Mesenchymal stem cell (in vitro differentiated cells and primary cell): ENCODE results near the gene TSC22D2.
A peak's percentile ranks its signal among the peaks of the same experiment; 100 is the strongest.

Experiments
- DNase-seq: peaks from one replicate; pipeline ENCODE4 v3.0.0-alpha.2; 2013
- H2AFZ ChIP-seq: one replicate; pipeline ENCODE4 v1.6.1; 2013; ENCODE audit warnings: low read depth, mild to moderate bottlenecking, control low read depth, inconsistent platforms, low read length, moderate library complexity
- H2AK5ac ChIP-seq: 2 replicates; pipeline ENCODE4 v1.6.1; 2013; ENCODE audit warnings: low read length, moderate library complexity, mild to moderate bottlenecking, inconsistent platforms; ENCODE audit not compliant: severe bottlenecking
- H2BK120ac ChIP-seq: one replicate; pipeline ENCODE4 v1.6.1; 2013; ENCODE audit warnings: low read depth, mild to moderate bottlenecking, inconsistent platforms, low read length, moderate library complexity
- H2BK12ac ChIP-seq, 2 experiments: one replicate each; pipeline ENCODE4 v1.6.1; 2013; ENCODE audit warnings: inconsistent platforms in 2 of 2, low read length in 2 of 2, mild to moderate bottlenecking in 2 of 2, moderate library complexity in 2 of 2, control low read depth in 1 of 2
- H2BK15ac ChIP-seq: one replicate; pipeline ENCODE4 v1.6.1; 2013; ENCODE audit warnings: mild to moderate bottlenecking, low read depth, inconsistent platforms; ENCODE audit not compliant: poor library complexity, severe bottlenecking
- H2BK5ac ChIP-seq: 2 replicates; pipeline ENCODE4 v1.6.1; 2013; ENCODE audit warnings: low read depth, mild to moderate bottlenecking, low read length, control low read depth, inconsistent platforms; ENCODE audit not compliant: poor library complexity, severe bottlenecking
- H3K14ac ChIP-seq, 2 experiments: one replicate each; pipeline ENCODE4 v1.6.1; 2013; ENCODE audit warnings: inconsistent platforms in 2 of 2, low read length in 2 of 2, control low read depth in 1 of 2, mild to moderate bottlenecking in 1 of 2, moderate library complexity in 1 of 2
- H3K18ac ChIP-seq, 2 experiments: one replicate each; pipeline ENCODE4 v1.6.1; 2013; ENCODE audit warnings: inconsistent platforms in 2 of 2, low read length in 2 of 2, control low read depth in 1 of 2, low read depth in 1 of 2, mild to moderate bottlenecking in 1 of 2
- H3K23ac ChIP-seq, 2 experiments: one replicate each; pipeline ENCODE4 v1.6.1; 2013; ENCODE audit warnings: inconsistent platforms in 2 of 2, low read length in 2 of 2, mild to moderate bottlenecking in 2 of 2, moderate library complexity in 2 of 2, control low read depth in 1 of 2
- H3K27ac ChIP-seq: 2 replicates; pipeline ENCODE4 v1.5.1; 2013; ENCODE audit warnings: mild to moderate bottlenecking, moderate library complexity, low read length, control low read depth, inconsistent platforms; ENCODE audit not compliant: poor library complexity, severe bottlenecking
- H3K27me3 ChIP-seq, 2 experiments: 2 replicates each; pipeline versions ENCODE4 v1.6.1 to v1.7.0; 2013; ENCODE audit warnings: low read length in 2 of 2, mild to moderate bottlenecking in 2 of 2, moderate library complexity in 2 of 2, control low read depth in 1 of 2, inconsistent platforms in 1 of 2; ENCODE audit not compliant: control insufficient read depth in 1 of 2, insufficient read depth in 1 of 2
- H3K36me3 ChIP-seq, 2 experiments: 2 replicates each; pipeline versions ENCODE4 v1.6.1 to v1.7.0; 2013; ENCODE audit warnings: low read length in 2 of 2, control low read depth in 1 of 2, inconsistent platforms in 1 of 2, low read depth in 1 of 2, mild to moderate bottlenecking in 1 of 2; ENCODE audit not compliant: insufficient read depth in 2 of 2, control insufficient read depth in 1 of 2
- H3K4ac ChIP-seq, 2 experiments: one replicate each; pipeline ENCODE4 v1.6.1; 2013; ENCODE audit warnings: inconsistent platforms in 2 of 2, low read length in 2 of 2, mild to moderate bottlenecking in 2 of 2, moderate library complexity in 2 of 2, control low read depth in 1 of 2, low read depth in 1 of 2
- H3K4me1 ChIP-seq: 2 replicates; pipeline ENCODE4 v1.6.1; 2013; ENCODE audit warnings: low read depth, low read length, control low read depth; ENCODE audit not compliant: control insufficient read depth, insufficient read depth
- H3K4me2 ChIP-seq: 2 replicates; pipeline ENCODE4 v1.6.1; 2013; ENCODE audit warnings: low read length, mild to moderate bottlenecking, inconsistent platforms; ENCODE audit not compliant: poor library complexity, severe bottlenecking
- H3K4me3 ChIP-seq, 2 experiments: 2 replicates each; pipeline versions ENCODE4 v1.5.1 to v1.7.0; 2013; ENCODE audit warnings: low read length in 2 of 2, mild to moderate bottlenecking in 2 of 2, control low read depth in 1 of 2, low read depth in 1 of 2; ENCODE audit not compliant: insufficient read depth in 1 of 2
- H3K79me1 ChIP-seq: replicated peaks from 2 replicates; pipeline ENCODE4 v1.6.1; 2013; ENCODE audit warnings: mild to moderate bottlenecking, control low read depth, low read length, inconsistent platforms; ENCODE audit not compliant: poor library complexity, severe bottlenecking
- H3K9ac ChIP-seq: 2 replicates; pipeline ENCODE4 v1.7.0; 2013; ENCODE audit warnings: mild to moderate bottlenecking, low read length, moderate library complexity
- H3K9me3 ChIP-seq: 2 replicates; pipeline ENCODE4 v1.7.0; 2013; ENCODE audit warnings: mild to moderate bottlenecking, low read length; ENCODE audit not compliant: control insufficient read depth
- H4K8ac ChIP-seq: one replicate; pipeline ENCODE4 v1.6.1; 2013; ENCODE audit warnings: inconsistent platforms, mild to moderate bottlenecking, low read length, moderate library complexity
- H4K91ac ChIP-seq: one replicate; pipeline ENCODE4 v1.6.1; 2013; ENCODE audit warnings: mild to moderate bottlenecking, low read length, inconsistent platforms
- WGBS: methylation state at CpG from one replicate; pipeline ENCODE4 v1.1.7; 2013; ENCODE audit warnings: mixed read lengths; 5-methylcytosine and 5-hydroxymethylcytosine counted together

TSC22D2 gene

GRCh38 chr3:150433347-150433746 lies 25.2 kb downstream of the TSC22D2 start:
- Histone ChIP-seq H2BK15ac (no peak overlapping the region), H3K23ac (no peak overlapping the region), H2BK12ac (no peak overlapping the region), H3K18ac (no peak overlapping the region), H3K4me1 (no peaks in the 10 kb centered on the region), H3K36me3 (peaks cover 0 to 18% of the 10 kb centered on the region in 2 experiments), H3K27ac (no peak overlapping the region), H3K4me2 (no peak overlapping the region), H4K8ac (no peak overlapping the region), H3K9me3 (no peaks in the 10 kb centered on the region), H3K79me1 (no peaks in the 10 kb centered on the region), H3K4me3 (no peak overlapping the region), H3K14ac (no peak overlapping the region), H2AK5ac (no peak overlapping the region), H3K27me3 (no peaks in the 10 kb centered on the region), H2BK120ac (no peak overlapping the region), H4K91ac (no peak overlapping the region), H3K4ac (no peak overlapping the region), H2BK5ac (no peak overlapping the region), H2AFZ (no peak overlapping the region), H3K9ac (no peak overlapping the region)
- no peak for DNase-seq
- WGBS: 100% methylated on average over 3 of the region's 5 CpGs

DNA sequence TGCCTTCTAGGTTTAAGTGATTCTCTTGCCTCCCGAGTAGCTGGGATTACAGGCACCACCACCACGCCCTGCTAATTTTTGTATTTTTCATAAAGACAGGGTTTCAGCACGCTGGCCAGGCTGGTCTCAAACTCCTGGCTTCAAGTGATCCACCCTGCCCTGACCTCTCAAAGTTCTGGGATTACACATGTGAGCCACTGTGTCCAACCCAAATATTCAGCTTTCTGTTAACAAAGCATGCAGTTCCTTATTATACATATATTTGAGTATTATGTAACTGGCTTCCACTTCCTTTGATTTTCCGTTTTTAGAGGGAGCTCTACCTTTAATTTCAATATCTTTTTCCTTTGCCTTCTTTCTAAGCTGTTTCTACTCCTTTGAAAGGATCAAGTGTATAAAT lies 26.1 kb downstream of the TSC22D2 start:
- Histone ChIP-seq H3K27ac (no peak overlapping the region), H3K4me1 (no peaks in the 10 kb centered on the region), H3K4me2 (no peak overlapping the region), H3K36me3 (peaks cover 0 to 14% of the 10 kb centered on the region in 2 experiments), H2BK15ac (no peak overlapping the region), H3K79me1 (no peaks in the 10 kb centered on the region), H4K8ac (no peak overlapping the region), H2BK120ac (no peak overlapping the region), H3K4me3 (no peak overlapping the region), H3K18ac (no peak overlapping the region), H3K9ac (no peak overlapping the region), H2BK5ac (no peak overlapping the region), H3K9me3 (no peaks in the 10 kb centered on the region), H3K4ac (no peak overlapping the region), H3K14ac (no peak overlapping the region), H3K23ac (no peak overlapping the region), H4K91ac (no peak overlapping the region), H2AFZ (no peak overlapping the region), H2BK12ac (no peak overlapping the region), H3K27me3 (no peaks in the 10 kb centered on the region), H2AK5ac (no peak overlapping the region)
- no peak for DNase-seq
- 96% methylated on average over 3 of the region's 4 CpGs for WGBS

DNA sequence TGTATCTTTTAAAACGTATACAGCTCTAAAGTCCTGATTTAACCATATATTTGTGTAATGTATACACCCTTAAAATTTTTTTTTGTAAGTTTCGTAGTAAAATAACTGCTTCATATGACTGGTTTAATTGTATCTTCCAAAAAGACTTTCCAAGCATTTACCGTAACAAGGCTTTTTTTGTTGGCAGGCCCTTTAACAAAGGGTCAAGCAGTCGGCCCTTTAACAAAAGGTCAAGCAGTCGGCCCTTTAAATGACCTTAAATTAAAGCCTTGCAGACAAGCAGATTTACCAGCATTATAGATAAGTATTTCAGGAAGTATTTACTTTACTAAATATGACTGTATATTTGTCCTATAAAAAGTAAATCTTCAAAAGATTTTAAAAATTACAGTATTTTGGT lies 28.1 kb downstream of the TSC22D2 start:
- 86% methylated on average over 1 of the region's 5 CpGs for WGBS
- Histone ChIP-seq H3K27ac (no peak overlapping the region), H2AK5ac (no peak overlapping the region)

GRCh38 chr3:150439657-150440056 lies 31.6 kb downstream of the TSC22D2 start:
- no peaks in the 10 kb centered on the region for H3K4me1 ChIP-seq
- H3K23ac ChIP-seq: no peak overlapping the region
- H2AFZ ChIP-seq: no peak overlapping the region
- H2BK120ac ChIP-seq: no peak overlapping the region
- peak; percentile 39 for DNase-seq
- no peak overlapping the region for H4K91ac ChIP-seq
- no peak overlapping the region for H4K8ac ChIP-seq
- H2BK15ac ChIP-seq: no peak overlapping the region
- H3K27me3 ChIP-seq: no peaks in the 10 kb centered on the region
- no peak overlapping the region for H3K9ac ChIP-seq
- H2BK12ac ChIP-seq: no peak overlapping the region
- no peak overlapping the region for H3K14ac ChIP-seq
- H2BK5ac ChIP-seq: no peak overlapping the region
- no peak overlapping the region for H3K27ac ChIP-seq
- no peaks in the 10 kb centered on the region for H3K9me3 ChIP-seq
- H3K4me3 ChIP-seq: no peak overlapping the region
- no peak overlapping the region for H2AK5ac ChIP-seq
- no peak overlapping the region for H3K4ac ChIP-seq
- peaks cover 3 to 19% of the 10 kb centered on the region in 2 experiments for H3K36me3 ChIP-seq
- WGBS: 39% methylated on average over 2 of the region's 3 CpGs
- no peaks in the 10 kb centered on the region for H3K79me1 ChIP-seq
- H3K4me2 ChIP-seq: no peak overlapping the region
- no peak overlapping the region for H3K18ac ChIP-seq

More for the DNA sequence above, 28.1 kb downstream of the TSC22D2 start:
- Histone ChIP-seq H3K4me2 (no peak overlapping the region), H3K4me3 (no peak overlapping the region), H3K36me3 (peaks cover 0 to 12% of the 10 kb centered on the region in 2 experiments), H3K4ac (no peak overlapping the region), H3K14ac (no peak overlapping the region), H2BK120ac (no peak overlapping the region), H3K27me3 (no peaks in the 10 kb centered on the region), H4K8ac (no peak overlapping the region), H3K79me1 (no peaks in the 10 kb centered on the region), H3K23ac (no peak overlapping the region), H2BK12ac (no peak overlapping the region), H3K9me3 (no peaks in the 10 kb centered on the region), H2BK5ac (no peak overlapping the region), H2AFZ (no peak overlapping the region), H4K91ac (no peak overlapping the region), H3K4me1 (no peaks in the 10 kb centered on the region), H3K18ac (no peak overlapping the region), H3K9ac (no peak overlapping the region), H2BK15ac (no peak overlapping the region)
- DNase-seq: no peak
